ENCODE results near the gene GLT1D1.
A peak's percentile ranks its signal among the peaks of the same experiment; 100 is the strongest.
"Not testable (repeated sequence)": the region's sequence is repeated elsewhere in the genome, so short reads cannot be mapped to it uniquely, and the experiment has no call there.

Gene GLT1D1

GRCh38 chr12:128823216-128823915 is 29.9 kb upstream of the GLT1D1 start:
- Histone ChIP-seq H3K4me1 (ENCODE audit: control insufficient read depth, insufficient read depth, low read length) (peaks cover 13% of the 10 kb centered on the region), H3K36me3 (ENCODE audit: control insufficient read depth, insufficient read depth, low read length) (peaks cover 17% of the 10 kb centered on the region), H3K9ac (ENCODE audit: low read depth, low read length) (peak overlapping the region; percentile 93), H3K27me3 (ENCODE audit: control insufficient read depth, insufficient read depth, low read length) (no peaks in the 10 kb centered on the region), H3K27ac (ENCODE audit: low read depth, low read length) (peak overlapping the region; percentile 87), H3K4me3 (ENCODE audit: low read depth, low read length) (peak overlapping the region; percentile 97), H3K9me3 (ENCODE audit: control insufficient read depth, insufficient read depth, low read length) (no peaks in the 10 kb centered on the region)

- no peaks in the 10 kb centered on the region for H3K9me3 ChIP-seq (ENCODE audit: control insufficient read depth, insufficient read depth, low read length)
- peak within 1 kb of the TSS; percentile 96 for H3K27ac ChIP-seq (ENCODE audit: low read depth, low read length)
- peak within 1 kb of the TSS; percentile 97 for H3K4me3 ChIP-seq (ENCODE audit: low read depth, low read length)
- H3K36me3 ChIP-seq (ENCODE audit: control insufficient read depth, insufficient read depth, low read length), result peaks cover 17% of the 10 kb centered on the region
- H3K9ac ChIP-seq (ENCODE audit: low read depth, low read length), result peak within 1 kb of the TSS; percentile 99
- H3K4me1 ChIP-seq (ENCODE audit: control insufficient read depth, insufficient read depth, low read length), result peaks cover 13% of the 10 kb centered on the region
- no peaks in the 10 kb centered on the region for H3K27me3 ChIP-seq (ENCODE audit: control insufficient read depth, insufficient read depth, low read length)
These were observed 29.1 kb upstream of the GLT1D1 start, which contains the start of gene SLC15A4 for GRCh38 chr12:128823916-128824839. TSS of gene SLC15A4 (minus strand) at chr12:128823958. CDS start at chr12:128823943, 15 bp downstream.

- Histone ChIP-seq H3K27ac (ENCODE audit: low read depth, low read length) (no peak overlapping the region), H3K27me3 (ENCODE audit: control insufficient read depth, insufficient read depth, low read length) (no peaks in the 10 kb centered on the region), H3K36me3 (ENCODE audit: control insufficient read depth, insufficient read depth, low read length) (peaks cover 8% of the 10 kb centered on the region), H3K9me3 (ENCODE audit: control insufficient read depth, insufficient read depth, low read length) (no peaks in the 10 kb centered on the region), H3K9ac (ENCODE audit: low read depth, low read length) (no peak overlapping the region), H3K4me1 (ENCODE audit: control insufficient read depth, insufficient read depth, low read length) (no peaks in the 10 kb centered on the region), H3K4me3 (ENCODE audit: low read depth, low read length) (no peak overlapping the region)
These were observed 27.4 kb upstream of the GLT1D1 start for GRCh38 chr12:128825835-128826234.

GRCh38 chr12:128827724-128828123 is 25.6 kb upstream of the GLT1D1 start:
- Histone ChIP-seq H3K36me3 (ENCODE audit: control insufficient read depth, insufficient read depth, low read length) (0 out of 2 replicates have a peak, but pooled peaks cover 3% of the 10 kb centered on the region), H3K4me3 (ENCODE audit: low read depth, low read length) (no peak overlapping the region), H3K9ac (ENCODE audit: low read depth, low read length) (no peak overlapping the region), H3K4me1 (ENCODE audit: control insufficient read depth, insufficient read depth, low read length) (no peaks in the 10 kb centered on the region), H3K9me3 (ENCODE audit: control insufficient read depth, insufficient read depth, low read length) (no peaks in the 10 kb centered on the region), H3K27ac (ENCODE audit: low read depth, low read length) (no peak overlapping the region), H3K27me3 (ENCODE audit: control insufficient read depth, insufficient read depth, low read length) (no peaks in the 10 kb centered on the region)

GRCh38 chr12:128829861-128830504 is 23.3 kb upstream of the GLT1D1 start:
- Histone ChIP-seq H3K36me3 (ENCODE audit: control insufficient read depth, insufficient read depth, low read length) (0 out of 2 replicates have a peak, but pooled peaks cover 3% of the 10 kb centered on the region), H3K27ac (ENCODE audit: low read depth, low read length) (no peak overlapping the region)

GRCh38 chr12:128830505-128830893 is 22.8 kb upstream of the GLT1D1 start:
- Histone ChIP-seq H3K9me3 (ENCODE audit: control insufficient read depth, insufficient read depth, low read length) (no peaks in the 10 kb centered on the region), H3K27ac (ENCODE audit: low read depth, low read length) (no peak overlapping the region), H3K9ac (ENCODE audit: low read depth, low read length) (no peak overlapping the region), H3K4me1 (ENCODE audit: control insufficient read depth, insufficient read depth, low read length) (no peaks in the 10 kb centered on the region), H3K4me3 (ENCODE audit: low read depth, low read length) (no peak overlapping the region), H3K27me3 (ENCODE audit: control insufficient read depth, insufficient read depth, low read length) (no peaks in the 10 kb centered on the region), H3K36me3 (ENCODE audit: control insufficient read depth, insufficient read depth, low read length) (0 out of 2 replicates have a peak, but pooled peaks cover 3% of the 10 kb centered on the region)

More at GRCh38 chr12:128829861-128830504, 23.3 kb upstream of the GLT1D1 start:
- Histone ChIP-seq H3K4me1 (ENCODE audit: control insufficient read depth, insufficient read depth, low read length) (no peaks in the 10 kb centered on the region), H3K9me3 (ENCODE audit: control insufficient read depth, insufficient read depth, low read length) (no peaks in the 10 kb centered on the region), H3K4me3 (ENCODE audit: low read depth, low read length) (no peak overlapping the region), H3K9ac (ENCODE audit: low read depth, low read length) (no peak overlapping the region), H3K27me3 (ENCODE audit: control insufficient read depth, insufficient read depth, low read length) (no peaks in the 10 kb centered on the region)

- Histone ChIP-seq H3K36me3 (ENCODE audit: control insufficient read depth, insufficient read depth, low read length) (no peaks in the 10 kb centered on the region), H3K4me3 (ENCODE audit: low read depth, low read length) (no peak overlapping the region), H3K9ac (ENCODE audit: low read depth, low read length) (no peak overlapping the region), H3K4me1 (ENCODE audit: control insufficient read depth, insufficient read depth, low read length) (no peaks in the 10 kb centered on the region), H3K27me3 (ENCODE audit: control insufficient read depth, insufficient read depth, low read length) (no peaks in the 10 kb centered on the region), H3K27ac (ENCODE audit: low read depth, low read length) (no peak overlapping the region), H3K9me3 (ENCODE audit: control insufficient read depth, insufficient read depth, low read length) (no peaks in the 10 kb centered on the region)
These were observed 19.9 kb upstream of the GLT1D1 start for GRCh38 chr12:128833418-128833817.

- H3K9ac ChIP-seq (ENCODE audit: low read depth, low read length); H3K27ac ChIP-seq (ENCODE audit: low read depth, low read length); H3K4me3 ChIP-seq (ENCODE audit: low read depth, low read length): not testable (repeated sequence)
These were observed 13.4 kb upstream of the GLT1D1 start for GRCh38 chr12:128839885-128840284.

GRCh38 chr12:128840862-128841468 is 12.3 kb upstream of the GLT1D1 start:
- no peaks in the 10 kb centered on the region for H3K27me3 ChIP-seq (ENCODE audit: control insufficient read depth, insufficient read depth, low read length)
- no peak overlapping the region for H3K9ac ChIP-seq (ENCODE audit: low read depth, low read length)
- H3K9me3 ChIP-seq (ENCODE audit: control insufficient read depth, insufficient read depth, low read length), result no peaks in the 10 kb centered on the region
- no peaks in the 10 kb centered on the region for H3K36me3 ChIP-seq (ENCODE audit: control insufficient read depth, insufficient read depth, low read length)
- no peak overlapping the region for H3K4me3 ChIP-seq (ENCODE audit: low read depth, low read length)
- no peak overlapping the region for H3K27ac ChIP-seq (ENCODE audit: low read depth, low read length)
- H3K4me1 ChIP-seq (ENCODE audit: control insufficient read depth, insufficient read depth, low read length), result no peaks in the 10 kb centered on the region

More at GRCh38 chr12:128839885-128840284, 13.4 kb upstream of the GLT1D1 start:
- not testable (repeated sequence) for H3K4me1 ChIP-seq (ENCODE audit: control insufficient read depth, insufficient read depth, low read length); H3K9me3 ChIP-seq (ENCODE audit: control insufficient read depth, insufficient read depth, low read length); H3K36me3 ChIP-seq (ENCODE audit: control insufficient read depth, insufficient read depth, low read length); H3K27me3 ChIP-seq (ENCODE audit: control insufficient read depth, insufficient read depth, low read length)

- no peak overlapping the region for H3K27ac ChIP-seq (ENCODE audit: low read depth, low read length)
- H3K9ac ChIP-seq (ENCODE audit: low read depth, low read length), result no peak overlapping the region
- no peak overlapping the region for H3K4me3 ChIP-seq (ENCODE audit: low read depth, low read length)
- H3K9me3 ChIP-seq (ENCODE audit: control insufficient read depth, insufficient read depth, low read length), result no peaks in the 10 kb centered on the region
- no peaks in the 10 kb centered on the region for H3K36me3 ChIP-seq (ENCODE audit: control insufficient read depth, insufficient read depth, low read length)
- no peaks in the 10 kb centered on the region for H3K27me3 ChIP-seq (ENCODE audit: control insufficient read depth, insufficient read depth, low read length)
- H3K4me1 ChIP-seq (ENCODE audit: control insufficient read depth, insufficient read depth, low read length), result no peaks in the 10 kb centered on the region
These were observed 10.7 kb upstream of the GLT1D1 start for GRCh38 chr12:128842579-128842978.
